DMS 273 treated with DMSO at 0.1 percent for 48 hours (cell line): ENCODE results near the gene ASPDH.
A peak's percentile ranks its signal among the peaks of the same experiment; 100 is the strongest.

Source experiments
- DNase-seq: peaks from one replicate; lab custom pipeline; 2025; lab: John Stamatoyannopoulos, UW

The ASPDH gene

DNA sequence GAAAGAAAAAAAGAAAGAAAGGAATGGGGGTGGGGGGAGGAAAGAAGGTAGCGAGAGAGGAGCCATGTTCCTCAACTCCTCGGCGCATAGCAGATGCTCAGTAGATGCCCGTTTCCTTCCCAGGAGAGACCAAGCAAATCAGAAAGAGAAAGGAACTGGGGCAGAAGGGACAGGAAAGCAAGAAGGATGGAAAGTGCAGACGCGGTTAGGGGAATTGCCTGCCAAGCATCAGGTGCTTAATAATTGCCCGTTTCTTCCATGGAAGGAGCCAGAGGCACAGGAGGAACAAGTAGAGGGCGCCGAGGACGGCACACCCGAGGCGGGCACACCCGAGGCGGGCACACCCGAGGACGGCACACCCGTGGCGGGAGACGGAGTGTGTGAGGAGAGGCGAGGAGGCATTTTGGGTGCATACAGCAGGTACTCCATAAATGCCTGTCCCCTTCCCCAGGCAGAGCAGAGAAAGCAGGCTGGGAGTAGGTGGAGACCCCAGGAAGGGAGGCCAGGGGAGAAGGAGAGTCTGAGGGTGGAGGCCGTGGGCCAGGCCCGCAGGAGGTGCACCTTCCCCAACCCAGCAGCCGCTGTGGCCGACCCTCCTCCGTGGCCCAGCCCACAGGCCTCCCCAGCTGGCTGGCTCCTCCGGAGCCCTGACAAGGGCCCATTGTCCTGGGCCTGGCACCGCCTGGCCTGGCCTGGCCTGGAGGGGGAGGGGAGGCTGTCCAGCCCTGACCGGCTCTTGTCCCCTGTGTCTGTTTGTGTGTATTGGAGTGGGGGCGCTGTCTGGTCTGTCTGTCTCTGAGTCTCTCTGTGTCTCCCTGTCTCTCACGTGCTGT lies 17.3 kb downstream of the ASPDH start:
- no peak for DNase-seq

DNA sequence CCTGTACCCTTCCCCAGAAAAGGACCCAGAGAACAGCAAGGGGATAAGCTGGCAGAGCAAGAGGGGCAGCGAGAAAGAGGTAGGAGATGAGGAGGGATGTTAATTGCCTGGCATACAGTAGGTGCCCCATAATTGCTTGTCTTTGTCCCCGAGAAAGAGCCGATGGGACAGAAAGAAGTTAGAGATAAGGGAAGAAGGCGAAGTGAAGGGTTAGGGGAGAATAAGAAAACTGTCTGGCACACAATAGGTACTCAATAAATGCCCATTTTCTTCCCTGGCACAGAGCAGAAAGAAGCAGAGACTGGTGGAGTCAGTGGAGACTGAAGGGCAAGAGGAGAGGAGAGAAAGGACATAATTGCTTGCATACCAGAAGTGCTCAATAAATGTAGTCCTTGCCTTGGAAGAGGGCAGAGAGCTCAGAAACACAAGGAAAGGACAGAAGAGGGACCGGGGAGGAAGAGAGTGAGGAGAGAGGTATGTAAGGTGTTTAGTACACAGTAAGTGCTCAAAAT lies 18.6 kb downstream of the ASPDH start:
- DNase-seq: no peak

DNA sequence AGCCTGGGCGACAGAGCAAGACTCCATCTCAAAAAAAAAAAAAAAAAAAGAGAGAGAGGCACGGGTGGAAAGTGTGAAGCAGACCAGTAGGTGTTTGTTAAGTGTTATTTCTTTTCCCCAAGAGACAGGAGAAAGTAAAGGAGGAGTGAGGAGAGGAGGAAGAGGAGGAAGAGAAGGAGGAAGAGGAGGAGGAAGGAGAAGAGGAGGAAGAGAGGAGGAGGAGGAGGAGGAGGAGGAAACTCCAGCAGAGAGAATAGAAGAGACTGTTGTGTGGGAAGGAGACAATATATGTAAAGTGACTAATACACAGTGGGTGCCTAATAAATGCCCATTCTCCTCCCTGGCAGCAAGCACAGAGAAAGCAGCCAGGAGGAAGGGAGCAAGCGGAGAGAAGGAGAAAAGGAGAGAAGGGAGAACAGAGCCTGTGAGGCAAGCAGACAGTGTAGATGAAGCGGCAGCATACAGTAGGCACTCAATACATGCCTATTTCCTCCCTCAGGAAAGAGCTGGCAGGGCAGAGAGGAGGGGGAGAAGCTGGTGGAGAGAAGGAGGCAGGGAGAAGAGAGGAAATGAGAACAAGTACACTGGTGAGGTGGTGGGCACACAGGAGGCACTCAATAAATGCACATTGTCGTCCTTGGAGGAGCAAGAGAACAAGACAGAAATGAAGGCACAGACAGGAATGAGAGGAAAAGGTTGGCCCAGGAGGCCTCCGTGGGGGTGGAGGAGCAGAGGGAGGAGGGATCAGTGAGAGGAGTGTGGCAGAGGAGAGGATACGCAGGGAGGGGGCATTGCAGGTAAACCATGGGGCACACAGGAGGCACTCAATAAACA lies 19.3 kb downstream of the ASPDH start:
- no peak for DNase-seq

DNA sequence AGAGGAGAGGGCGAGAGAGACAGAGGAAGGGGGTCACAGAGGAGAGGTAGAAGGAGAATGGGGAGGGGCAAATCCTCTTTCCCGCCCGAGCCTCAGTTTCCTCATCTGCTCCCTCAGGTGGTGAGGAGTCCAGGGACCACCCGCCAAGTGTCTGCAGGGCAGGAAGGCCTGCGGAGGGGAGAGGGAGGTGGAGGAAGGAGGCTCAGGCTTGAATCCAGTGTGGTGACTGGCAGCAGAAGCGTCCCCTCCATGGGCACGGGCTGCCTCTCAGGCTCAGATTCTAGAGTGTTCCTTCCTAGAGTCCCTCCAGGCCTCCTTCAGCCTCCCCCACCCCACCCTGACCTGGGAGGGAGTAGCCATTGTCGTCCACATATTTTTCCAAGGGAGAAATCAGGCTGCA lies 20.5 kb downstream of the ASPDH start:
- no peak for DNase-seq

DNA sequence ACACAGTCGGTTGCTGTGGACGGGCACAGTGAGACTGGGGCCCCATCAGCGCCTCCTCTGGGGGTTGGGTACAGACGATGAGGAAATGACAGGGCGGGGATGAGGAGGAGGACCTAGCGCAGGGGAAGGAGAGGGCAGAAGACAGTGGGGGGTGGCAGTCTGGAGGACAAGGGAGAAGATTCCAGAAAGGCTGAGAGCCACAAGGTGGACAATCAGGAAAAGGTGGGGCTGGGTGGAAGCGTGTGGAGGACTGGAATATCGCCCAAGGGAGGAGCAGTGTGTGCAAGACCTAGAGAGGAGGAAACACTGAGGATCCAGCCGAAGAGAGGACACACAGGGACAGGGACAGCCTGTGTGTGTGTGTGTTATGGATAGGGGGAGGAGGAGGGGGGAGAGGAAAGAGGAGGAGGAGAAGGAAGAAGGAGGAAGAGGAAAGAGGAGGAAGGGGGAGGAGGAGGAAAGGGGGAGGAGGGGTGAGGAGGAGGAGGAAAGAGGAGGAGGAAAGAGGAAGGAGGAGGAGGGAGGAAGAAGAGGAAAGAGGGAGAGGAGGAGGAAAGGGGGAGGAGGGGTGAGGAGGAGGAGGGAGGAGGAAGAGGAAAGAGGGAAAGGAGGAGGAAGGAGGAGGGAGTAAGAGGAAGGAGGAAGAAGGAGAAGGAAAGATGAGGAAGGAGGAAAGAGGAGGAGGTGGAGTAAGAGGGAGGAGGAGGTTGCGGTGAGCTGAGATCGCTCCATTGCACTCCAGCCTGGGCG lies 21.2 kb downstream of the ASPDH start:
- no peak for DNase-seq

DNA sequence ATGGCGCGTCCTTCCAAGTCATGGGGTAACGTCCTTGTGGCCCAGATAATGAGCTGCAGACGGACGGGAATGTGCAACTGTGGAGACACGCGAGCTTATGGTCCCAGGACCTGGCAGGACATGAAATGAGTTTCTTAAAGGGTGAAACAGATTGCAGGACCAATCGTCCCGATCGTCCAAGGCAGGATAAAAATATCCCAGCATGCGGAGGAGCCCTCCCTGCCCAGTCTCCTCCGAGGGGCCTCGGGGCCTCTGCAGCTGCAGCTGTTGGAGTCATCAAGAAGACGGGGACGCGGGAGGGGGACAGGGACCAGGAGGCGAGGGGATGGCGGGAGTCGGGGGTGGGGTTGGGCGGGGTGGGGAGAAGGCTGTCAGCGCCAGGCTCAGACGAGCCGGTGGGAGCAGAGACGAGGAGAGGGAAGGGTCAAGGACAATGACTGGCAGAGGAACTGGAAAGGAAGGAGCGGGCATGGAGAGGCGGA lies 22.7 kb downstream of the ASPDH start:
- DNase-seq: no peak

DNA sequence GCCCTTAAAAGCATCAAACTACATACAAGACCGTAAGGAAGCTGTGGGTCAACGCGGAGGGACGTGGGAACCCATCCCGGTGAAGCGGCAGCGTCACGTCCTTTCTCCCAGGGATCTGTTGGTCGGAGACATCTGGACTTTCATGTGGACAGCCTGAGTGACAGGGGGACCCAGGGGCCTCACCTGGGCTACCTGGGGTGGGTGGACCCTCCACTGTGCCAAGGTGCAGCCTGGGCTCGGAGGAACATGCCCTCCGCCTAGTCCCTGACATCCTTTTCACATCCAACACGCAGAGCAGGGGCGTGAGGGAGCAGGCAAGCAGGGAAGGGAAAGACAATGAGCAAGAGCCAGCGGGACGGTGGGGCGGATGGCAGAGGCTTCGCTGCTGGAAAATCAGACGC lies 23.3 kb downstream of the ASPDH start:
- DNase-seq: no peak

DNA sequence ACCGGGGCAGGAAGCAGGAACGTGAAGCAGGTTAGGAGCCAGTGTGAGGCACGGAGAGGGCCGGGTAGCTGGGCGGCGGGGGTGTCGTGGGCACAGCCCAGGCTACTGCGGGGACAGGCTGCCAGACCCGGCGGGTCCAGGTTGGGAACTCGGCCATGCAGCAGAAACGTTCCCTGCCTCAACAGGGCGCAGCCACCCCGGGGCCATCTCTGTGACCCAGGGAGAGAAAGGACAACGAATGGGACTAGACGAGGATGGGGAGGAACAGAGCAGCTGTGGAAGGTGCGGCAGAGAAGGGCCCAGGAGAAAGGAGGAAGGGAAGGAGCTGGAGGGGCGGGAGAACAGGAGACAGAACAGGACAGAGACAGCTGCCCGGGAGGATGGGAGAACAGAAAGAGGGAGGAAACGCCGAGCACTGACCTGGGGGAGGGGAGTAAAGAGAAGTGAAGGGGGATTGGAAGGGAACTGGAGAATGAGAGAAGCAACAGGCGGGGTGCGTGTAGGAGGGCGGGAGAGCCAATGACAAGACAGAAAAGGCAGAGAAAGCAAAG lies 24.2 kb downstream of the ASPDH start:
- DNase-seq: no peak

DNA sequence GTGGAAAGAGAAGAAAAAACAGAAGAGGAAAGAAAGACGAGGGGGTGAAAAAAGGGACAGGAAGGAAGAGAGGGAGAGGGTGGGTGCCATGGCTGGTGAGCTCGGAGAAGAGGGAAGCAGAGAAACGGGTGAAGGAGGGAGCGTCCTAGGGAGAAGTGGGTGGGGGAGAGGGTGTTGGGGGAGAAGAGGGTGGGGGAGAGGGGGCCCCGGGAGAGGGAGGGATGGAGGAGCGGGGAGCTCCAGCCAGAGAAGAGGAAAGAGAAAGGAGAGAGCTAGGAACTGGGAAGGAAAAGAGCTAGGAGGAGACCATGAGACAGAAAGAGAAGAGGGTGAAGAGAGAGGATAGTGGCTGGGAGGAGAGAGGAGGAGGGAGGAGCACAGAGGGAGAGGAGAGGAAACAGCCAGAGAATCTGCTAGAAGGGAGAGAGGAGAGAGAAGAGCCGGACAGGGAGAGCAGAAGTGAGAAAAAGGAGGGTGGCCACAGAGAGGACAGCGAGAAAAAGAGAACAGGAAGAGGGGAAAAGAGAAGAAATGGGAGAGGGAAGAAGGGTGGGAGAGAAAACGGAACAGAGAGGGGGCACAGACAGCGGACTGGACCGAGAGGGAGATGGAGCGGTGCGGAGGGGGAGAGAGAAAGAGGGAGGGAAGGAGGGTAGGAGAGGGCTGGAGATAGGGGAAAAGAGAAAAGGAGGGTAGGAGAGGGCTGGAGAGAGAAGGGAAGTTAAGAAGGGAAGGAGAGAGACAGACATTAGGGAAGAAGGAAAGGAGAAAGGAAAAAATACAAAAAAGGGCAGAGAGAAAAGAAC lies 25.1 kb downstream of the ASPDH start:
- DNase-seq: no peak

DNA sequence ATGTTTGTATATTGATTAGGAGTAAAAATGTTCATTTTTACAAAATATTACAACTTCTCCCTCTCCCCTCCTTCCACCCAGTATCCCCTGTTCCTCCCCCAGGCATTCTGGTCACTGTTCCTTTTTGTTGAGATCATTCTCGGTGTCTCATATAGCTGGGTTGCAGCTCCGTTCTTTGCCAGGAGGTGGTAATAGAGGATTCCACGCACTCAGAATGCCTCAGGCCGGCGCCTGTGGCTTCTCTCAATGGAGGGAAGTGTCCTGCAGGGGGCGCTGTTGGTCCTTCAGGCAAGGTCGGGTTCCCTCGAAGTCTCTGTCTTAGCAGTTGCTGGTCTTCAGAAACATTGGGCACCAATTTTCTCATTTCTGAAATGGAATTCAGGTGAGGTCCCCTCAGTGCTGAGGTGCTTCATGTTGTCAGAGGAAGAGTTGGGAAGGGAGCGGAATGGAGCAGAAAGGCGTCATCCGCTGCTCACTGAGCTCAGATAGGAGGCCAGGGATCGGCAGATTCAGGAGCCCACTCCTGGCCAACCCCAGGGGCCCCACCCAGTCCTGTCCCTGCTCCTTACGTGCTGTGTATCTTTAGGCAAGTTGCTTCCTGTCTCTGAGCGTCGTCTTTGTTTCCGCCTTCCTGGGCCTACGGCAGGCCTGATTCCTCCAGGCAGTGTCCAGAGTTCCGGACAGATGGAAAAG lies 26.7 kb downstream of the ASPDH start:
- peak; percentile 15 for DNase-seq

DNA sequence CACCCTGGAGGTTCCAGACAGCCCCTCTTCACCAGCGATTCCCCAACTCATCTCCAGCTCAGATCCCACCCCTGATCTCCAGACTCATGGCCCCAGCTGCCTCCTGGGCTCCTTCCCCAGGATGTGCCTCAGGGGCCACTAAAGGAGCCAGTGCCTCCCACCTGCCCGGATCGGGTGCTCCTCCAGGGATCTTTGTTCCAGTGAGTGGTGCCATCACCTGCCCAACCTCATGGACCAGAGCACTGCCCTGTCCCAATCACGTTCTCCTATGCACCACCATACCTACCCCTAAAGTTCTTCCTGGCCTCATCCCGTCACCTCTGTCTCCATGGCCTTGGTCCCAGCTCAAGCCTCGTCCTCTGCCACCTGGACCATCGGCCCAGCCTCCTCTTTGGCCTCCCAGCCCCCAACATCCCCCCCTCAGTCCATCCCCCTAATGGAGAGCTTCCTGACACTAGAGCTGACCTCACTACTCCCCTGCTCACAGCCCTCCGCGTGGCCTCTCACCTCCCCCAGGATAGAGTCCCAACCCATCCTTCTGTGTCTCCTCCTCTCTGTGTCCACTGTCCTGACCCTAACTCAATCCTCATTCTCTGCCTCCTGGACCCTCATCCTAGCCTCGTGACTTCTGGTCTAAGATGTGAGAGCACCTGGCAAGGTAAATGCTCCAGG lies 28.3 kb downstream of the ASPDH start:
- no peak for DNase-seq

DNA sequence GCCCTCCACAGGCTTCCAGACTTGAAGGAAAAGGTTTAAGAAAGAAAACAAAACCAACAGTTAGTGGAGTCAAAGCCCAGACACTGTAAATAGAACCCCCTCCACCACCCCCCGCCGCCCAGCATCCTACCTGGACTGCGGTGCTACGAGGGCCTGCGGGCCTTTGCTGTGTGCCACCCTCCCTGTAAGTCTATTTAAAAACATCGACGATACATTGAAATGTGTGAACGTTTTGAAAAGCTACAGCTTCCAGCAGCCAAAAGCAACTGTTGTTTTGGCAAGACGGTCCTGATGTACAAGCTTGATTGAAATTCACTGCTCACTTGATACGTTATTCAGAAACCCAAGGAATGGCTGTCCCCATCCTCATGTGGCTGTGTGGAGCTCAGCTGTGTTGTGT lies 30.8 kb downstream of the ASPDH start:
- DNase-seq: no peak

DNA sequence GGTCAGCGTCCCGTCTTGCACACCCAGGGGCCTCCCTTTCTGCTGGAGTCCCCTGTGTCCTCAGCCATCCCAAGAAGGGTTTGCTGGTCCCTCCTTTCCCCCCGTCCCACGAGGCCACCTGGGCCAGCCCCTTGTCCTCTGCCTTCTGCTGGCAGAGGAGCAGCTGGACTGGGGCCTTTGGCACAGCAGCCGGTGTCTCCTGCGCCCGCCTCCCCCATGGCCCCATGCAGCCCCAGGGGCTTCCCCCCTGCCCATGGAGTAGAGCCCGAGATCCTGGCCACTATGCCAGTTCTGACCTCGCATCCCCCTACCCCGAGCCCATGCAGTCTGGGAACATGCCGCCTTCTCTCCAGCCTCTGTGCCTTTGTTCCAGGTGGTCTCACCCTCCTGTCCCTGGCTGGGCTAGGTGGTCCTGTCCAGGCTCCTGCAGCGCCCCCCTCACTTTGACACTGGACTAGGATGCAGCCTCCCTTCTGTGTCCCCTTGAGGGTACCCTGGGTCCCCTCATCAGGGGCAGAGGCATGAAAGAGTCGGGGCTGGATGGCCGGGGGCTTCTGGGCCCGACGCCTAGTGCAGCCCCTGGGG lies 31.4 kb downstream of the ASPDH start:
- no peak for DNase-seq

DNA sequence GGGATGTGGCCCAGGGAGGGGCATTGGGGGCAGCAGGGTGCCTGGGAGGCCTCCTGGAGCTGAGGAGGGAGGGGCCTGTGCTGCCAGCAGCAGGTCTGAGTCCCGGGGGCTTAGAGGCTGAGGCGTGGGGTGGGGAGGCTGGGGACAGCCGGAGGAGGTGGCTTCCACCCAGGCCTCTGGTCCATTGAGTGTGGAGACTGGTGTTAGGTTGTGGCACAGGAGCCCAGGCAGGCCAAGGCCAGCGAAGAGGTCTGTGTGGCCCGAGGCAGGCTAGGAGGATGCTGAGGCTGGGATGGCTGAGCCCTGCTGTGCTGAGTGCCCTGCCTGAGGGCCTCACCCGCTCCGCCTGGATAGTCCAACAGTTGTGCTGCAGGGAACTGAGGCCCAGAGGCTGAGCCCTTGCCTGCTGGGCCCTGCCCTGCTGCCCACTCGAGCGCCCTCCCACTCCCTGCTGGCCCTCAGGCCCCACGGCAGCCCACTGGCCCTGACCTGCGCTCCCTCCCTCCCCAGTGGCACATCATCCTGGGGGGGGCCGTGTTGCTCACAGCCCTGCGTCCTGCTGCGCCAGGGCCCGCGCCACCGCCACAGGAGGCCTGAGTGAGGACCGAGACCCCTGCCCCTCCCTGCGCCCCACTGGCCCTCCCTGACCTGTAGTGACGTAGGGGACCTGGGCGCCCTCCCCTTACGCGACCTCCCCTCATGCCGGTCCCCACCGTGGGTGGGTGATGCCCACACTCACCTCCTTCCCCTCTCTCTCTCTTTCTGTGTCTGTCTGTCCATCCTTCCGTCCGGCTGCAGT lies 32.2 kb downstream of the ASPDH start:
- no peak for DNase-seq

DNA sequence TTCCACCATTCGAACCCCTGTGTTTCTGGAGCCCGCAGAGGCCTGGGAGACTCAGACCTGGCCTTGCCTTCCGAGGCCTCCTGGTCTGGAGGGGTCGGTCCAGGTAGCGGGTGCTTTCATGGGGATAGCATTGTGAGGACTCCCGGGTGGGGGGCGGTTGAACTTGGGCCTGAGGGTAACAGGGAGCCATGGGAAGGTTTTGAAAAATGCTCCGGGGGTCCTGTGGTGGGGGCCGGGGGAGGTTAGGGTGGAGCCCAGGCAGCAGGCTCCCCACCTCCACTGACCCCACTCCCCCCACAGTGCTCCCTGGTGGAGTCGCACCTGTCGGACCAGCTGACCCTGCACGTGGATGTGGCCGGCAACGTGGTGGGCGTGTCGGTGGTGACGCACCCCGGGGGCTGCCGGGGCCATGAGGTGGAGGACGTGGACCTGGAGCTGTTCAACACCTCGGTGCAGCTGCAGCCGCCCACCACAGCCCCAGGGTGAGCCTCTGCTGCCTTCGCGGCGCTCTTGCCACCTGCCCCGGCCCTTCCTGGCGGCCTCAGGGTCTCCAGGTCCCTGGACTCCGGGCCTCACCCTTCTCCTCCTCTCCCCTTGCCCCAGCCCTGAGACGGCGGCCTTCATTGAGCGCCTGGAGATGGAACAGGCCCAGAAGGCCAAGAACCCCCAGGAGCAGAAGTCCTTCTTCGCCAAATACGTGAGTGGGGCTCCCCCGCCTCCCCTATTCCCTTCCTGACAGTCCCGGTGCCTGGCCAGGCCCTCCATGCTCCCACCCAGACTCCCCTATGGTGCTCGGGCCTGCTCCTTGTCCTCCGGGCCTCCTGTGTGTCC lies 33.2 kb downstream of the ASPDH start:
- DNase-seq: no peak

DNA sequence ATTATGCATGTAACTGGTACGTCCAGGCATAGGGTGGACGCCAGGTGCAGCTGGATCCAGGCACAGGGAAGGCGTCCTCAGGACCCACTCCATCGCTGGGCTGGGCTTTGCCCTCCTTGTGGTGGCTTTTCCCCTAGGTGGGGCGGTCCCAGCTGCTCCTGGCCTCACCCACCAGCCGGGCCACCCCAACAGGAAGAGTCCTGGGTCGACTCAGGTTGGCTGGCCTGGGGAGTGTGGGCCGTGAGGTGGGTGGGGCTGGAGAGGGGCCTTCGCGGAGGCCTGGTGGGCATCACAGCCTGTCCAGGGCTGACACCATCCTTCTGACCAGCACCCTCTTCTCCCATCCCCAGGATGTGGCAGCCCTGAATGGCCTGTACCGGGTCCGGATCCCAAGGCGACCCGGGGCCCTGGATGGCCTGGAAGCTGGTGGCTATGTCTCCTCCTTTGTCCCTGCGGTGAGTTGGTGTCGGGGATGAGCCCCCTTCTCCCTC lies 33.9 kb downstream of the ASPDH start:
- DNase-seq: no peak

DNA sequence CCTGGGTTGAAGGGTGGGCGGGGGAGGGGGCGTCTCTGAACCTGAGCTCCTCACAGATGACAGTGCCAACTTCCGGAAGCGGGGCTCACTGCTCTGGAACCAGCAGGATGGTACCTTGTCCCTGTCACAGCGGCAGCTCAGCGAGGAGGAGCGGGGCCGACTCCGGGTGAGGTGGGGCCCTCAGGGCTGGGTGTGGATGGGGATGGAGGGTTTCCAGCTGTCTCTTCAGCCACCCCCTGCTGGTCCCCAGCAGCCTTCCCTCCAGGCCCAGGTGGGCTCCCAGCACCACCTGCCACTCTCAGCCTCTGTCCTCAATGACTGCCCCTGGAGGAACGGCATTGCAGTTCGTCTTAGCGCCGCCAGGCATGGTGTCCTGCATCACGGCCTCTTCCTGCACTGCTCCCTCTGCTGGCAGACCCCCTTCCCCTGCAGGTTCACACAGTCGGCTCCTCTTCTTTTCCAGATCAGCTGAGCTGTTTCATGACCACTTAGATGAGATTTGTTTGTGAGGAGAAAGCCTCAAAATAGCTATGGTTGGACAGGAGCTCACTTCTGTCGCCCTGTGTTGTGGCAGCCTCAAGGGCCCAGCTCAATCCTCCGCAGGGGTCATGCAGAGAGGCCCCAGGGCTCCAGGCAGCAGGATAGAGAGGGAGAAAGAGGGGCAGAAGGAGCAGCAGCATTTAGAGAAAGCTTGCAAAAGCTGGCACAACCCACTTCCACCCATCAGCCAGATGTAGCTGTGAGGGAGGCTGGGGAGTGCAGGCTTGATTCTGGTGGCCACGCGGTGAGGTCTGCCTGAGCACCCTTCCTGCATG lies 34.6 kb downstream of the ASPDH start:
- no peak for DNase-seq
